ENCODE data around the gene MT1B. TPM values are rescaled to one million over a fixed set of nuclear protein-coding genes. Genes with fewer than 3 reads are reported as not detected.
"Not testable (repeated sequence)": the region's sequence is repeated elsewhere in the genome, so short reads cannot be mapped to it uniquely, and the experiment has no call there.

The MT1B gene
- total RNA-seq, 6 experiments from 2014 or later: 1.6 to 7.7 (median 2.2) TPM; not detected in 3

- ATAC-seq: no peak
Measured at GRCh38 chr16:56620339-56620897, 31.3 kb upstream of the MT1B start.

GRCh38 chr16:56621665-56622445 is 29.8 kb upstream of the MT1B start:
- Histone ChIP-seq H3K27ac (peak overlapping the region in 2 of 3 donors; percentile 4 to 13), H3K4me1 (peaks cover 0 to 22% (median 11%) of the 10 kb centered on the region in 4 donors)
- H3K4me3 ChIP-seq; intact Hi-C loops (cut with DNase I); DNase-seq; H3K27me3 ChIP-seq; H3K9me3 ChIP-seq; ATAC-seq; H3K36me3 ChIP-seq: not testable (repeated sequence)
- WGBS (ENCODE audit: insufficient coverage, low coverage, low lambda C conversion rate, missing lambda C conversion rate): 10% methylated on average over 1 of the region's 4 CpGs

More at GRCh38 chr16:56620339-56620897, 31.3 kb upstream of the MT1B start:
- no peak overlapping the region for H3K27ac ChIP-seq
- no peaks in the 10 kb centered on the region for H3K27me3 ChIP-seq
- no peak for DNase-seq
- H3K4me1 ChIP-seq: peaks cover 0 to 27% (median 11%) of the 10 kb centered on the region in 4 donors
- TF ChIP-seq CTCF (IDR thresholded peaks at IDR 0.05) (no peak), POLR2A (IDR thresholded peaks at IDR 0.05) (no peak)
- intact Hi-C loops (cut with DNase I): no loop called here
- 86% methylated on average over 6 of the region's 8 CpGs for WGBS (ENCODE audit: insufficient coverage, low coverage, low lambda C conversion rate, missing lambda C conversion rate)
- no peak overlapping the region for H3K4me3 ChIP-seq
- H3K36me3 ChIP-seq: no peaks in the 10 kb centered on the region
- H3K9me3 ChIP-seq: no peaks in the 10 kb centered on the region

- H3K36me3 ChIP-seq; H3K9me3 ChIP-seq; H3K27me3 ChIP-seq; H3K4me3 ChIP-seq; DNase-seq; H3K27ac ChIP-seq; ATAC-seq; intact Hi-C loops (cut with DNase I): not testable (repeated sequence)
- H3K4me1 ChIP-seq: peaks cover 0 to 16% (median 7%) of the 10 kb centered on the region in 4 donors
- WGBS (ENCODE audit: insufficient coverage, low coverage, low lambda C conversion rate, missing lambda C conversion rate): 83% methylated on average over 1 of the region's 5 CpGs
Measured at GRCh38 chr16:56623184-56623583, 28.5 kb upstream of the MT1B start.

GRCh38 chr16:56623637-56624036 is 28.0 kb upstream of the MT1B start:
- Histone ChIP-seq H3K27ac (no peak overlapping the region), H3K9me3 (no peaks in the 10 kb centered on the region), H3K36me3 (no peaks in the 10 kb centered on the region), H3K4me1 (peaks cover 0 to 11% (median 5%) of the 10 kb centered on the region in 4 donors), H3K27me3 (no peaks in the 10 kb centered on the region), H3K4me3 (no peak overlapping the region)
- no peak for DNase-seq
- whole genome bisulfite sequencing (ENCODE audit: insufficient coverage, low coverage, low lambda C conversion rate, missing lambda C conversion rate): 95% methylated on average over 2 of the region's 2 CpGs
- no peak for ATAC-seq
- no peak for TF ChIP-seq POLR2A (IDR thresholded peaks at IDR 0.05)
- TF ChIP-seq CTCF (IDR thresholded peaks at IDR 0.05): no peak
- intact Hi-C loops (cut with DNase I): no loop called here

GRCh38 chr16:56625140-56625942 is 26.3 kb upstream of the MT1B start, which contains the start of gene MT1E:
MT1E (plus strand) TSS chr16:56625781; CDS start chr16:56625852, 71 bp downstream.
- Histone ChIP-seq H3K9me3 (no peaks in the 10 kb centered on the region), H3K4me1 (peaks cover 0 to 10% (median 4%) of the 10 kb centered on the region in 4 donors), H3K36me3 (no peaks in the 10 kb centered on the region), H3K27ac (peak within 1 kb of the TSS; percentile 93 to 96 (median 95)), H3K4me3 (peak within 1 kb of the TSS; percentile 83 to 90 (median 85)), H3K27me3 (no peaks in the 10 kb centered on the region)
- intact Hi-C loops (cut with DNase I): no loop called here
- WGBS (ENCODE audit: insufficient coverage, low coverage, low lambda C conversion rate, missing lambda C conversion rate): 1% methylated on average over 11 of the region's 62 CpGs
- ATAC-seq (peak; percentile 79 to 92 (median 86)), DNase-seq (peak; percentile 80 to 92 (median 88))
- TF ChIP-seq CTCF (IDR thresholded peaks at IDR 0.05) (no peak), POLR2A (IDR thresholded peaks at IDR 0.05) (peak; percentile 98)

Measured in right lobe of liver (tissue), 6 donors.